ENCODE measurements around the gene KLHDC7B. TPM values are rescaled to one million over a fixed set of nuclear protein-coding genes. Genes with fewer than 3 reads are reported as not detected.

Gene KLHDC7B
- total RNA-seq, 1 donor from 2014 or later: not detected

DNA sequence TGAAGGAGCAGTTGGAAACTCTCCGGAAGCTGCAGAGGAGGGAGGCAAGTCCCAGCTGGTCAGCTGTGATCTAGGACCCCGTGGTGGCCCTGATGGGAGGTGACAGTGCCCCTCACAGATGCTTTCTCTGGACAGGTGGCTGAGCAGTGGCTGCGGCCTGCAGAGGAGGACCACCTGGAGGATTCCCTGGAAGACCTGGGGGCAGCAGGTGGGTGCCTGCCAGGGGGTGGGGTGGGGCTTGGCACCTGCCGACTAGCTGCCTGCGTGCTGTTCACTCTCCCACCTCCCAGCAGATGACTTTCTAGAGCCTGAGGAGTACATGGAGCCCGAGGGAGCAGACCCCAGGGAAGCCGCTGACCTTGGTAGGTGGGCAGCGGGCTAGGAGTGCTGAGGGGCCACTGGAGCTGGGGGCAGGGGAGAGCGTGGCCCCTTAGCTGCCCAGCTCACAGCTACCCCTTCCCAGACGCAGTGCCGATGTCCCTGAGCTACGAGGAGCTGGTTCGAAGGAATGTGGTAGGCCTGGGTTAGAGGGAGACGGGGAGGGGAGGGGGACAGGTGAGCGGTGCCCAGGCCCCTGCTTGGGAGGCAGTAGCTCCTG is 23.4 kb upstream of the KLHDC7B start:
- Mint-ChIP-seq H3K27me3 (ENCODE audit: unreplicated experiment) (peaks cover 13% of the 10 kb centered on the region), H3K9me3 (ENCODE audit: unreplicated experiment) (no peaks in the 10 kb centered on the region), H3K36me3 (ENCODE audit: low read depth, unreplicated experiment) (peaks cover 18% of the 10 kb centered on the region), H3K4me3 (ENCODE audit: unreplicated experiment) (no peak overlapping the region), H3K27ac (ENCODE audit: unreplicated experiment) (no peak overlapping the region), H3K4me1 (ENCODE audit: unreplicated experiment) (peaks cover 6% of the 10 kb centered on the region)
- no peak for DNase-seq (ENCODE audit: low spot score)
- TF ChIP-seq, protein P1, sequence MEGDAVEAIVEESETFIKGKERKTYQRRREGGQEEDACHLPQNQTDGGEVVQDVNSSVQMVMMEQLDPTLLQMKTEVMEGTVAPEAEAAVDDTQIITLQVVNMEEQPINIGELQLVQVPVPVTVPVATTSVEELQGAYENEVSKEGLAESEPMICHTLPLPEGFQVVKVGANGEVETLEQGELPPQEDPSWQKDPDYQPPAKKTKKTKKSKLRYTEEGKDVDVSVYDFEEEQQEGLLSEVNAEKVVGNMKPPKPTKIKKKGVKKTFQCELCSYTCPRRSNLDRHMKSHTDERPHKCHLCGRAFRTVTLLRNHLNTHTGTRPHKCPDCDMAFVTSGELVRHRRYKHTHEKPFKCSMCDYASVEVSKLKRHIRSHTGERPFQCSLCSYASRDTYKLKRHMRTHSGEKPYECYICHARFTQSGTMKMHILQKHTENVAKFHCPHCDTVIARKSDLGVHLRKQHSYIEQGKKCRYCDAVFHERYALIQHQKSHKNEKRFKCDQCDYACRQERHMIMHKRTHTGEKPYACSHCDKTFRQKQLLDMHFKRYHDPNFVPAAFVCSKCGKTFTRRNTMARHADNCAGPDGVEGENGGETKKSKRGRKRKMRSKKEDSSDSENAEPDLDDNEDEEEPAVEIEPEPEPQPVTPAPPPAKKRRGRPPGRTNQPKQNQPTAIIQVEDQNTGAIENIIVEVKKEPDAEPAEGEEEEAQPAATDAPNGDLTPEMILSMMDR (IDR thresholded peaks at IDR 0.05; ENCODE audit: unreplicated experiment): no peak

DNA sequence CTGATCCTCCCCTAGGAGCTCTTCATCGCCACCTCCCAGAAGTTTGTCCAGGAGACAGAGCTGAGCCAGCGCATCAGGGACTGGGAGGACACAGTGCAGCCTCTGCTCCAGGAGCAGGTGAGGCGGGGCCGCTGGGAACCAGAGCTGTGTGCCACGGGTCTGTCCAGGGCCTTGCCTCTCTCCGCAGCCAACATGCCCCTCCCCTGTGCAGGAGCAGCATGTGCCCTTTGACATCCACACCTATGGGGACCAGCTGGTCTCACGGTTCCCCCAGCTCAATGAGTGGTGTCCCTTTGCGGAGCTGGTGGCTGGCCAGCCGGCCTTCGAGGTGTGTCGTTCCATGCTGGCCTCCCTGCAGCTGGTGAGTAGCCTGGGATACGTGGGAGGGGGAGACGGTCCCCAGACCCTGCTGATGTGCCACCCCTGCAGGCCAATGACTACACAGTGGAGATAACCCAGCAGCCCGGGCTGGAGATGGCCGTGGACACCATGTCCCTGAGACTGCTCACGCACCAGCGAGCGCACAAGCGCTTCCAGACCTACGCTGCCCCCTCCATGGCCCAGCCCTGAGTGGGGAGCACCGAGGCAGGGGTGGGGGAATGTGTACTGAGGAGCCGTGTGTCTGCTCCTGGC is 22.8 kb upstream of the KLHDC7B start:
- TF ChIP-seq, protein P1 (IDR thresholded peaks at IDR 0.05; ENCODE audit: unreplicated experiment): no peak

DNA sequence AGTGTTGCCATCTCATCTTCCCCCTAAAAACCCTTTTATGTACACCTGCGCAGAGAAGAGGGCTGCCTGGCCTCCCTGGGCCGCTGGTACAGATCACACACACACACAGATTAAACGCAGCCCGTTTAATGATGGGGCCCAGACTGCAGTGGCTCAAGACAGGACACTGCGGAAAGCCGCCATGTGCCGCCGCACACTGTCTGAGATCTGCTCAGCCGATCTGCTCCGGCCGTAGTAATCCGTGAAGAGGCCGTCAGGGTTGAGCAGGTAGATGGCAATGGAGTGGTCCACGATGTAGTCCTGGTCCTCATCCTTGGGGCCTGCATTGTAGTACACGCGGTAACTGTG is 22.3 kb upstream of the KLHDC7B start:
- Mint-ChIP-seq H3K9me3 (ENCODE audit: unreplicated experiment) (no peaks in the 10 kb centered on the region), H3K27ac (ENCODE audit: unreplicated experiment) (no peak overlapping the region), H3K36me3 (ENCODE audit: low read depth, unreplicated experiment) (peaks cover 18% of the 10 kb centered on the region), H3K4me1 (ENCODE audit: unreplicated experiment) (peaks cover 6% of the 10 kb centered on the region), H3K27me3 (ENCODE audit: unreplicated experiment) (peaks cover 24% of the 10 kb centered on the region), H3K4me3 (ENCODE audit: unreplicated experiment) (peak overlapping the region; percentile 7)
- no peak for DNase-seq (ENCODE audit: low spot score)
- TF ChIP-seq, protein P1 (IDR thresholded peaks at IDR 0.05; ENCODE audit: unreplicated experiment): no peak

More for the DNA sequence above, 22.8 kb upstream of the KLHDC7B start:
- DNase-seq (ENCODE audit: low spot score): no peak
- Mint-ChIP-seq H3K4me3 (ENCODE audit: unreplicated experiment) (peak overlapping the region; percentile 7), H3K36me3 (ENCODE audit: low read depth, unreplicated experiment) (peaks cover 18% of the 10 kb centered on the region), H3K9me3 (ENCODE audit: unreplicated experiment) (no peaks in the 10 kb centered on the region), H3K27me3 (ENCODE audit: unreplicated experiment) (peaks cover 19% of the 10 kb centered on the region), H3K27ac (ENCODE audit: unreplicated experiment) (no peak overlapping the region), H3K4me1 (ENCODE audit: unreplicated experiment) (peaks cover 6% of the 10 kb centered on the region)

DNA sequence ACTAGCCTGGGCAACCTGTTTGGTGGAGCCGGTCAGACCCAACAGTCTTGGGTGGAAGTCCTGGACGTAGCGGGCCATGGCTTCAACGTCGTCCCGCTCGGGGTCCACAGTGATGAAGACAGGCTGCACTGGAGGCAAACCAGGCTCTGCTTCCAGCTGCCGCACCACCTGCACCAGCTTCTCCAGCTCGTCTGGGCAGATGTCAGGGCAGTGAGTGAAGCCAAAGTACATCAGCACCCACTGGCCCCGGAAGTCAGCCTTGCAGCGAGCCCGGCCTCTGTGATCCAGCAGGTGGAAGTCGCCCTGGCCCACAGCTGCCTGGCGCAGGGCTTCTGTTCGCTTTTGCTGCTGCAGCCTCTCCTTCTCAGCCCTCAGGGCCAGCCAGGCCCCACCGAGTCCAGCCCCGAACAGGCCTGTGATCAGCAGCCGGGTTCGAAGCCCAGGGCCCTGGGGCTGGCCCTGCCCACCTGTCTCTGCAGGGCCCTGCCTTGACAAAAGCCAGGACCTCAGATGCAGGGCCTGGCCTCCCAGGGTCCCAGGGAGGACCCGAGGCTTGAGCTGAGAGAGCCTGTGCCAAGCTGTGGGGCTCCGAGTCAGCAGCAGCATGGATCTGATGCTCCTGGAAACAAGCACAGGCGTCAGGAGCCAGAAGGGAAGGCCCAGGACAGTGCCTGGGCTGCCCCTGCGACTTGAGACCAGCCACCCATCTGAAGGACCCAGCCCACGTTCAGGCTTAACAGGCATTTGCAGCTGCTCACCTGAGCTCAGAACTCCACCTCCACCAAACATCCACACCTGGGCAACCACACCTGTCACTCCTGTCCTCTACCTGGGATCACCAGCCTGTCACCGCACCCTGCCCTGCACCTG is 21.7 kb upstream of the KLHDC7B start:
- Mint-ChIP-seq H3K27me3 (ENCODE audit: unreplicated experiment) (peaks cover 30% of the 10 kb centered on the region), H3K4me1 (ENCODE audit: unreplicated experiment) (peaks cover 6% of the 10 kb centered on the region), H3K27ac (ENCODE audit: unreplicated experiment) (peak overlapping the region; percentile 78), H3K4me3 (ENCODE audit: unreplicated experiment) (peak overlapping the region; percentile 95), H3K9me3 (ENCODE audit: unreplicated experiment) (no peaks in the 10 kb centered on the region), H3K36me3 (ENCODE audit: low read depth, unreplicated experiment) (peaks cover 18% of the 10 kb centered on the region)
- TF ChIP-seq, protein P1 (IDR thresholded peaks at IDR 0.05; ENCODE audit: unreplicated experiment): no peak
- no peak for DNase-seq (ENCODE audit: low spot score)
